ENCODE results near the gene MACROD2. TPM values are rescaled to one million over a fixed set of nuclear protein-coding genes. Genes with fewer than 3 reads are reported as not detected.
"Not testable (repeated sequence)": the region's sequence is repeated elsewhere in the genome, so short reads cannot be mapped to it uniquely, and the experiment has no call there.

Gene MACROD2
- total RNA-seq, 1 donor = 0.81 TPM

DNA sequence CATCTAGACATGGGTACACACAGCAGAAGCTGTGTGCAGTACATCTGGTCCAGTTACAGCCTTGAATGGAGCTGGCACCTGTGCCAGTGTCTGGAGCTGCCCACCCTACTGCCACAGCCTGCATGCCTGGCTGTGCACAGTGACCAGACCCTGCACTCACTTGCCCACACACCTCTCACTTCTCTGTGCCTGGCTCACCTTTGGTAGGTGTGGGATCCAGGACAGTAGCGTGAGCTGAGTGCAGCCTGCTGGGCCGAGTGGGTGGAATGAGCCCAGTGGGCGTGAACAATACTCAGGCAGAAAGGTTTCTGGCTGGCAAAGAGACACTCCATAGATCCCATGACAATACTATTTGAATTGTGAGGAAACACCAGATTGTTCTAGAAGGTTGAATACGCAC, 1181.6 kb downstream of the MACROD2 start:
- DNase-seq (ENCODE audit: low read depth in 2 of 3, low spot score in 2 of 3) = no peak

DNA sequence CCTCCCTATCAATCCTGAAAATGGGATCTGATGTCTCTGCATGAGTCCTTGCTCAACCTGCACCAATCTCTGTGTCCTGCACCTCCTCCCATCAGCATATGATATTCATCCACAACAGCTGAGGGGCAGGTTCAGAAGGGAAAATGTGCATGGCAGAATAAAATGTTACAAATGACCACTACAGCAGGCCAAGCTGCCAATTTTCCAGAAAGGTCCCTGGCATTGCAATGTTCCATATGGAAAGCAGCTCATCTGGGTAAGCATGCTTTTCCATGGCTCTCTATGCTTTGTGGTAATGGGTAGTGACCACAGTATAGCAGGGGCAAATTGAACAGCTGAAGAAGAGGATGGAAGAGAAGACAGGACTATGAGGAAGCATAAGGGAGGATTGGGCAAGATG, 1183.3 kb downstream of the MACROD2 start:
- DNase-seq (ENCODE audit: low read depth in 2 of 3, low spot score in 2 of 3) = no peak

DNA sequence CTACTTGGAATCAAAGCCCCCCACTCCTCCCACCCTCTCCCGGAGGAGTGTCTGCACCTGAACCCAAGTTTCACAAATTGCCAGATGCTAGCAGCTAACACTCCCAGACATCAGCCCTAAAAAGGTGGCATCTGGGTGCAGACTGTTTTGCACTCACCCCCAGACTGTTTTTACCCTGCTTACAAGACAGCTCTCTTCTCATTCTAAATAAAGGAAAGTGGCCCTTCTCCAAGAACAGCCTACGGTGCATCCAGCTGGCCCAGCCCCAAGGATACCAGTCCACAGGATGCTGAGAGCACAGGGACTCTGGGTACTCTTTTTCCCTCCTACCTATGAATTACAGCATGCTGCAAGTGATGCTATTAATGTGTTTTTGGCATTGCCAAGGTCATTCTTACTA, 1184.1 kb downstream of the MACROD2 start:
- DNase-seq (ENCODE audit: low read depth in 2 of 3, low spot score in 2 of 3) = no peak

- no peak for DNase-seq (ENCODE audit: low read depth in 2 of 3, low spot score in 2 of 3)
Measured at GRCh38 chr20:15179781-15180180, 1184.5 kb downstream of the MACROD2 start.

DNA sequence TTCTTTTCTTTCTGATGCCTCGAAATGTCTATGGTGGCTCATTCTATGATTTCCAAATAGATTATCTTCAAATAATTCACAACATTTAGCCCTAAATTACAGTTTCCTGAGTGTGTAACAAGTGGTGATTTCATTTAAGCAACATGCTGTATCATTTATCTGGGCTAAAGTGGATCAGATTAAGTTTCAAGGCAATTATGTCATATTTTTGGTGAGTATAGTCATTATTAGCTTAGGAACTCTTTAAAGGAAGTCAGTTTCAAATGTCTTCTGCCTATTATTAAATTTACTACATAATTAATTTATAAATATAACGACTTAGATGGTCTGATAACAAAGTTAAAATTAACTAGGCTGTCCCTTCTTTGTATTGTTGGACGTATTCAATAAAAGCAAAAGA, 1190.0 kb downstream of the MACROD2 start:
- no peak for DNase-seq (ENCODE audit: low read depth in 2 of 3, low spot score in 2 of 3)

DNA sequence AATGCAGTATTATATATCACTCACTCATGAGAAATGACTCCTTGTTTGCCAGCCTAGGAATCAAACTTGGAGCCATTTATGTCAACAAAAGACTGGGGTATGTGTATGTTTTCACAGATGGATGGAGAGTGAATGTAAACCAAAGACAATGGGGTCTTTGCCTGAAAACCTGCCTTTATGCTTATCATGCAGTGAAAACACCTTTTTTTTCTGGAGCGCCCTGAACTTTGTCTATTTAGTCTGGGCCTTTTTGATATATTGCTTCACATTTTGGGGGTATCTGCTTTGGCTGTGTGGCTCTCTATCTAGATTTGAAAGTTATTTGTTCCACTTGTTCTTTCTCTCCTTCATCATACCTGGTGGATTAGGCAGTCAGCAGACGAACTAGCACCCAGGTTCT, 1190.6 kb downstream of the MACROD2 start:
- DNase-seq (ENCODE audit: low read depth in 2 of 3, low spot score in 2 of 3) = no peak

- no peak for DNase-seq (ENCODE audit: low read depth in 2 of 3, low spot score in 2 of 3)
Measured at GRCh38 chr20:15187612-15188011, 1192.3 kb downstream of the MACROD2 start.

DNA sequence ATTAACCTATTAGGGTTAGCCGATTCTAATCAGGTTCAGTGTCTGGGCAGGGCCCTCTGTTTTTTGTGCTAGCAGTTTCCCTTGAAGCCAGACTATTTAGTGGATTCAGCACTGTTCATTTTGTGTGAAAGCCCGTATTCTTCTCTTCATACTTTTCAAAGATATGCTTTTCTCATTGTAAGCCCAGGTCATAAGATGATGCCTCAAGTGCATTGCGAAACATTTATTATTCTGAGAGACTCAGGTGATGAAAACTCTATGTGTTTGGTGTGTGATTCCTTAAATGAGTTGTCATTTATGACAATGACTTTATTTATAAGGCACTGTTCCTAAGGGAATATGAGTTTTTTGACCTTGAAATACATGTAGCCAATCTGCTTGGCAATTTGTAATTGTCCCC, 1193.1 kb downstream of the MACROD2 start:
- no peak for DNase-seq (ENCODE audit: low read depth in 2 of 3, low spot score in 2 of 3)

DNA sequence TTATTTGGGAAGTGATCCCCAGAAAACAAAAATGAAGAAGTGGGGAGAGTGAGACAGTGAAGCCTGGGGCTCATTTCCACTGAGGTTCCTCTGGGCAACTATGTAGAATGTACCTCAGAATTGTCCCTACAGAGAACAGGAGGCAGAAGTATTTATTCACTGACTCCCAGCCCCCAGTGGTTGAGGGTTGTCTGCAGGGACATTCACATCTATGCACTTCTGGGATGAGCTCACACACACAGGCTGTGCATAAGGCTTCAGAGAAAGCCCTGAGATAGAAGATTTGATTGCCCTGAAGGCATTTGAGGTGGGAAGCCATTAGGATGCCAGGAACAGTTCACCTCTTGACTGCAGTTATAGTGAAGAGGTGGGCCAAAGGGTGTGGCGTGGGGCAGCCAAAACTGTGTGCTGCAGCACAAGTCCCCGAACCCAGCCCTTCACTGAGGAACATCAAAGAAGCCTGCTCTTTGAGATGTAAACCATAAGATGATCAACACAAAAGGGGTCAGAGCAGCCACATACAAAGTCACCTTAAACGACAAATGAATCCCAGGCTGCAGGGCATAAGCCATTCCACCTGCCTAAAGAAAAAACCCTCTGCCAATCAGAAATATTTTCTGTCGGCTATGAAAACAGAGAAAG, 1195.9 kb downstream of the MACROD2 start:
- DNase-seq (ENCODE audit: low read depth in 2 of 3, low spot score in 2 of 3) = no peak

- DNase-seq (ENCODE audit: low read depth in 2 of 3, low spot score in 2 of 3) = no peak
Measured at GRCh38 chr20:15195378-15195777, 1200.1 kb downstream of the MACROD2 start.

DNA sequence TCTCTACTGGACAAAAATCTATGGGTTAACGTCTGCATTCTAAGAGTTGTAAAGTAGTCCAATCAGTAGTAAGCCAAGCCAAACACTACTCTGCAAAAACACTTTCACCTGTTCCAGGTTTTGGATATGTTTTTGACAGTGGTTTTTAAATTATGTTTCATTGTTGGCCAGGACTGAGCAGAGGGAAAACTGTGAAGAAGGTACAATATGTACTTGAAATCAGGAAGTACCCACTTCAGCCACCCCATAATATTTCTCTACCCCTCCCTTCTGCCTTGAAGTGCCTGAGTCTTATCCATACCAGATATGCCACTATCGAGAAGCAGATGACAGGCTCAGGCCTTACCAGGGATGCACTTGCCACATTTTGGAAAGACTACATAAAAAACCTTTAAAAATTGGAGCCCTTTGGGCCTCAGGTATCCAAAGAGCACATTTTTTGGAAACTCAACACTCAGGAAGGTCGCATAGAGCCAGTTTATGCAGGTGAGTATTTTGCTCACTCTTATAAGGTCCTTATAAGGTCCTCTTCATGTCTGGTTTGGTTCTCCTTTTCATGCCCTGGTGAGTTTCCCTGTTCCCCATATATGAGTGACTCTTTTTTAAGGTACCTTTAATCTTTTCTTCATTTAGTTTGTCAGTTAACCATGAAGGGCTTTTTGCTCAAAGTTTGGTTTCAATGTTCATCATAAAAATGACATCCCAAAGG, 1201.4 kb downstream of the MACROD2 start:
- DNase-seq (ENCODE audit: low read depth in 2 of 3, low spot score in 2 of 3) = no peak

GRCh38 chr20:15198017-15198416, 1202.7 kb downstream of the MACROD2 start:
- DNase-seq (ENCODE audit: low read depth in 2 of 3, low spot score in 2 of 3) = not testable (repeated sequence)

DNA sequence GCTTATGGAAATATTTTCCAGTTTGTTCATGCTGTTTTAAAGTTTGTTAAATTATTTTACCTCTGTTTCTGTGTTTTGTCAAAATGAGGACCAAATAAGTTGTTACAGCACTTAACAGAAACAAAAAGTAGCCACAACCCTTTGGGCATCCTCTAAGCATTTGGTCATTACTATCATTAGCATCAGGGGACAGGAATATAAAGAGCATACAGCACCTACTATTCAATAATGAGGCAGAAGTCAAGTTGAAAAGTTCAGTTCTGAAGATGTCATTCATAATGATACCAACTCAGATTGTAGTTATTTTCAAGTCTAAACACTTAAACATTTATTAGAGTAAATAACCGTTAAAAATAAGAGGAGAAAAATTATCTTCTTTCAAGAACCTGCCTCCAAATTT, 1204.4 kb downstream of the MACROD2 start:
- no peak for DNase-seq (ENCODE audit: low read depth in 2 of 3, low spot score in 2 of 3)

- DNase-seq (ENCODE audit: low read depth in 2 of 3, low spot score in 2 of 3) = no peak
Measured at GRCh38 chr20:15200147-15200565, 1204.8 kb downstream of the MACROD2 start.

- DNase-seq (ENCODE audit: low read depth in 2 of 3, low spot score in 2 of 3) = no peak
Measured at GRCh38 chr20:15201602-15202001, 1206.3 kb downstream of the MACROD2 start.

GRCh38 chr20:15204234-15204633, 1208.9 kb downstream of the MACROD2 start:
- no peak for DNase-seq (ENCODE audit: low read depth in 2 of 3, low spot score in 2 of 3)

- no peak for DNase-seq (ENCODE audit: low read depth in 2 of 3, low spot score in 2 of 3)
Measured at GRCh38 chr20:15205028-15205427, 1209.7 kb downstream of the MACROD2 start.

GRCh38 chr20:15205719-15206118, 1210.4 kb downstream of the MACROD2 start:
- no peak for DNase-seq (ENCODE audit: low read depth in 2 of 3, low spot score in 2 of 3)

GRCh38 chr20:15209537-15209936, 1214.2 kb downstream of the MACROD2 start:
- no peak for DNase-seq (ENCODE audit: low read depth in 2 of 3, low spot score in 2 of 3)

DNA sequence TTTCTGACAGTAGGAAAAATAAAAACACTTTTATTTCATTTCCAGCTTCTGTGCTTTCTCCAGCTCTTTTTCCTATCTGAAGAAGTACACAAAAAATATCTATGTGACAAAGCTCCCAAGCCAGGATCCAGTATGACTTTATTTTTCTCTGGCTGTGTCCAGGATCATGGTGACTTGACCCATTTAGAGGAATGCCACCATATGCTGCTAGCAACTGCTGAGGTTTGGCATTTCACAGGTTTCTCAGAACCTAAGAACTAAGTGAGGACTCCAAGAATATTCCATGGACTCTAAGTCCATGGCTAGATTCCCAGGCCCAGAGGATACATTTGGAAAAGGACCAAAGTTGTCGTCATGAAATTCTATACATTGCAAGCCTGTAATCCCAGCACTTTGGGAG, 1218.7 kb downstream of the MACROD2 start:
- DNase-seq (ENCODE audit: low read depth in 2 of 3, low spot score in 2 of 3) = no peak

GRCh38 chr20:15220009-15220656, 1224.8 kb downstream of the MACROD2 start:
- DNase-seq (ENCODE audit: low read depth in 2 of 3, low spot score in 2 of 3) = no peak

Measured in hematopoietic multipotent progenitor cell (in vitro differentiated cells).